ENCODE results near the gene ASXL2. TPM values are rescaled to one million over a fixed set of nuclear protein-coding genes. Genes with fewer than 3 reads are reported as not detected.

Gene ASXL2
- total RNA-seq, 1 experiment from 2014 or later = 34.5 TPM

DNA sequence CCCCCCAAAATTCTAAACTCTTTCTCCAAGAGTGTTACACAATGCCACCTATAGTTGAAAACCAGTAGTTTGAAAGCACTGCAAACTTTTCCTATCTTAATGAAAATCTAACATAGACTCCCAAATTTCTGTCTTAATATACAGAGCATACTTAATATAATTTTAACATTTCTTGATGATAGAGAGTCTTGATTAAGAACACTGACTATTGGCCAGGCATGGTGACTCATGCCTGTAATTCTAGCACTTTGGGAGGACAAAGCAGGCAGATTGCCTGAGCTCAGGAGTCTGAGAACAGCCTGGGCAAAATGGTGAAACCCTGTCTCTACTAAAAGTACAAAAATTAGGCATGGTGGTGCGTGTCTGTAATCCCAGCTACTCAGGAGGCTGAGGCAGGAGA, 34.2 kb downstream of the ASXL2 start:
- Histone ChIP-seq H3K36me3 (ENCODE audit: low read depth) (no peaks in the 10 kb centered on the region), H2AFZ (no peak overlapping the region), H3K27me3 (ENCODE audit: insufficient read depth, low read depth) (no peaks in the 10 kb centered on the region), H3K4me1 (replicated peaks; ENCODE audit: insufficient read depth) (no peaks in the 10 kb centered on the region), H3K4me2 (no peak overlapping the region), H3K9me2 (ENCODE audit: insufficient read depth) (no peaks in the 10 kb centered on the region), H3F3A (ENCODE audit: insufficient read depth, low read depth) (peaks cover 4% of the 10 kb centered on the region; the same call in 1 of the 2 replicates), H3K79me2 (ENCODE audit: low read depth) (peaks cover 28% of the 10 kb centered on the region), H3K9me3 (ENCODE audit: insufficient read depth, low read depth) (no peaks in the 10 kb centered on the region), H3K27ac (no peak overlapping the region), H4K20me1 (ENCODE audit: insufficient read depth) (peaks cover 19% of the 10 kb centered on the region), H3K4me3 (no peak overlapping the region)
- ChIA-PET CTCF (no interaction called here), POLR2A (ENCODE audit: unreplicated experiment) (no interaction called here)
- DNase-seq = no peak
- BruUV-seq (replicated peaks) = no TSS peak
- TF ChIP-seq, protein P1, sequence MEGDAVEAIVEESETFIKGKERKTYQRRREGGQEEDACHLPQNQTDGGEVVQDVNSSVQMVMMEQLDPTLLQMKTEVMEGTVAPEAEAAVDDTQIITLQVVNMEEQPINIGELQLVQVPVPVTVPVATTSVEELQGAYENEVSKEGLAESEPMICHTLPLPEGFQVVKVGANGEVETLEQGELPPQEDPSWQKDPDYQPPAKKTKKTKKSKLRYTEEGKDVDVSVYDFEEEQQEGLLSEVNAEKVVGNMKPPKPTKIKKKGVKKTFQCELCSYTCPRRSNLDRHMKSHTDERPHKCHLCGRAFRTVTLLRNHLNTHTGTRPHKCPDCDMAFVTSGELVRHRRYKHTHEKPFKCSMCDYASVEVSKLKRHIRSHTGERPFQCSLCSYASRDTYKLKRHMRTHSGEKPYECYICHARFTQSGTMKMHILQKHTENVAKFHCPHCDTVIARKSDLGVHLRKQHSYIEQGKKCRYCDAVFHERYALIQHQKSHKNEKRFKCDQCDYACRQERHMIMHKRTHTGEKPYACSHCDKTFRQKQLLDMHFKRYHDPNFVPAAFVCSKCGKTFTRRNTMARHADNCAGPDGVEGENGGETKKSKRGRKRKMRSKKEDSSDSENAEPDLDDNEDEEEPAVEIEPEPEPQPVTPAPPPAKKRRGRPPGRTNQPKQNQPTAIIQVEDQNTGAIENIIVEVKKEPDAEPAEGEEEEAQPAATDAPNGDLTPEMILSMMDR (conservative IDR thresholded peaks at IDR 0.05) = no peak
- intact Hi-C loops (cut with micrococcal nuclease; ENCODE audit: unreplicated experiment) = no loop called here

DNA sequence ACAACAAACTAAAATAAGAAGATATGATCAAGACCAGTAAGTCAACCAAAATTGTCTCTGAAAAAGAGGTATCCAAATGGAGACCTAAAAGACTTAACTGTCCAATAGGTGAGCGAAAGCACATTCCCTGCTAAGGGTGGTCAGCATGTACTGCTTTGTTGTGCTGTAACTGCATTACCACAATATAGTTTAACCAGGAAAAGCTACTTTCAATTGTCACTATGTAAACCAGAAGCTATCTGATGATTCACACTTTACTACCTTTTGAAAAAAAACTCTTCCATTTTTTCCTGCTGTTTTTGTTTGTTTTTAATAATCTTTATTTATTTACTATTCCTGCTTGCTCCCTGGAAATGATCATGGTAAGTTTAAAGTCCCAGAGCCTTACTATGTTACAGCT, 36.1 kb downstream of the ASXL2 start:
- intact Hi-C loops (cut with micrococcal nuclease; ENCODE audit: unreplicated experiment) = no loop called here
- H3K4me1 ChIP-seq (replicated peaks; ENCODE audit: insufficient read depth) = no peaks in the 10 kb centered on the region
- TF ChIP-seq, protein P1 (conservative IDR thresholded peaks at IDR 0.05) = no peak
- no peak for TF ChIP-seq EZH2 (IDR thresholded peaks at IDR 0.05; ENCODE audit: low read depth)
- peaks cover 12% of the 10 kb centered on the region; the same call in 1 of the 2 replicates for H3K79me2 ChIP-seq (ENCODE audit: low read depth)
- H4K20me1 ChIP-seq (ENCODE audit: insufficient read depth) = peaks cover 19% of the 10 kb centered on the region
- no TSS peak for BruUV-seq (replicated peaks)
- no peaks in the 10 kb centered on the region for H3K9me3 ChIP-seq (ENCODE audit: insufficient read depth, low read depth)
- no peak overlapping the region for H3K27ac ChIP-seq
- ChIA-PET POLR2A (ENCODE audit: unreplicated experiment) (no interaction called here), CTCF (no interaction called here)
- no peak overlapping the region for H3K4me2 ChIP-seq
- peak in 1 of 2 experiments; percentile 43 for DNase-seq
- no peak overlapping the region for H3K4me3 ChIP-seq
- no peak overlapping the region for H2AFZ ChIP-seq
- H3K9me2 ChIP-seq (ENCODE audit: insufficient read depth) = no peaks in the 10 kb centered on the region
- no peaks in the 10 kb centered on the region for H3K27me3 ChIP-seq (ENCODE audit: insufficient read depth, low read depth)
- H3K36me3 ChIP-seq (ENCODE audit: low read depth) = no peaks in the 10 kb centered on the region
- H3F3A ChIP-seq (ENCODE audit: insufficient read depth, low read depth) = peaks cover 4% of the 10 kb centered on the region; the same call in 1 of the 2 replicates

DNA sequence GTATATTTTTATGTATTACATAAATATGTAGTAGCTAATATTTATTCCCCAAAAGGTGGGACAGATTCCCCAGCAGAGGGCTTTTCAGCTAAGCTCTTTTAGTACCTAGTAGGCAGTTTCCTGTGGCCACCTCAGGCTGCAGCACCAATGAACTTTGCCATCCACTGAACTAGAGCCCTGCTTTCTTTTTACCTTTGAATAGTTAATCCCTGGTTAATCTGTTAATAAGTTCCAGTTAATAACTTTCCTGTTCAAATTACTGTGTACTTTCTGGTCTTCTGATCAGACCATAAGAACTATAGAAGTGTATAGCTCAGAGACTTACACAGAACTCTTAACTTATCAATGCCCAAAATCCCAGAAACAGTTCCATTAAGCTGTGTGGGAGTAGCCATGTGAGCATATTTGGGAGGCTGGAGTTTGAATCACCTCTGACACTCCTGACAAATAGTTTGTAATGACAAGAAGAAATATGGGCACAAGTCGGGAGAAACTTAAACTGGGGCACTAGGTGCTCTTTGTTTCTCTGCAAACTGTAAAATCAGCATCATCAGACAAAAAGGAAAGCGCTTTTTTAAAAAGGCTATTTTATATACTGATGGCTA, 40.0 kb downstream of the ASXL2 start:
- Histone ChIP-seq H3K36me3 (ENCODE audit: low read depth) (no peaks in the 10 kb centered on the region), H3K79me2 (ENCODE audit: low read depth) (peaks cover 3% of the 10 kb centered on the region; the same call in 1 of the 2 replicates), H4K20me1 (ENCODE audit: insufficient read depth) (peaks cover 9% of the 10 kb centered on the region), H3K4me2 (no peak overlapping the region), H3K27me3 (ENCODE audit: insufficient read depth, low read depth) (no peaks in the 10 kb centered on the region), H3F3A (ENCODE audit: insufficient read depth, low read depth) (peaks cover 4% of the 10 kb centered on the region; the same call in 1 of the 2 replicates), H3K4me3 (no peak overlapping the region), H2AFZ (no peak overlapping the region), H3K4me1 (replicated peaks; ENCODE audit: insufficient read depth) (no peaks in the 10 kb centered on the region), H3K9me2 (ENCODE audit: insufficient read depth) (no peaks in the 10 kb centered on the region), H3K9me3 (ENCODE audit: insufficient read depth, low read depth) (no peaks in the 10 kb centered on the region), H3K27ac (no peak overlapping the region)
- intact Hi-C loops (cut with micrococcal nuclease; ENCODE audit: unreplicated experiment) = no loop called here
- DNase-seq = no peak
- CTCF ChIA-PET = no interaction called here
- no TSS peak for BruUV-seq (replicated peaks)
- TF ChIP-seq, protein P1 (conservative IDR thresholded peaks at IDR 0.05) = no peak
- no peak for TF ChIP-seq EZH2 (IDR thresholded peaks at IDR 0.05; ENCODE audit: low read depth)
- POLR2A ChIA-PET (ENCODE audit: unreplicated experiment) = interaction anchor here (0.5 kb wide), 1 partner anchor 125 kb away, joined by 7 read pairs; no protein-coding TSS in a partner anchor

Measured in PC-9 (cell line).